ENCODE data around the gene S1PR3. TPM values are rescaled to one million over a fixed set of nuclear protein-coding genes. Genes with fewer than 3 reads are reported as not detected.

Gene S1PR3
- total and polyA plus RNA-seq, 12 donors: 10.0 to 108 (median 61.6) TPM

DNA sequence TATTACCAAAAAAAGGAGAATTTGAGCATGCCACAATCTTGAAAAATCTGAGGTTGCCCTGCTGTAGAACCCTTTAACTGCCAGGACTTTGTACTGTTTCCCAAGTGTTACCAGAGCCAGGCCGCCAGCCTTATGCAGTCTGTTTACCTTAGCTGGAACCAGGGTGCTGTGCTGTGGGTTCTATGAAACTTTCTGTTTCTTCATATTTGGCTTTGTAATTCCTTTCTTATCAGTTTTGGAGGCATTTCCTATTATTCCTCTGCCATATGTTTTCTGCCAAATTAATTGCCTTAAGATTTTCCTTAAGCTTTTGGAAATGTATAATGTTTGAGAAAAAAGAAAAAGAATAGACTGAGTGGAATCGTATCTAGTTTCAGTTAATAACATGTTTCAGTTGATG is 2.1 kb downstream of the S1PR3 start:
- Histone ChIP-seq H3K9me3 (replicated peaks in 1 of 3) (no peaks in the 10 kb centered on the region), H3K4me3 (peak overlapping the region in 2 of 4 donors; percentile 88 to 90), H3K27me3 (peaks cover 6% of the 10 kb centered on the region), H3K27ac (peak overlapping the region in 2 of 5 donors; percentile 64 to 71), H3K36me3 (replicated peaks in 1 of 2) (peaks cover 0 to 4% of the 10 kb centered on the region in 2 donors), H3K4me1 (replicated peaks in 1 of 2) (peaks cover 13 to 52% of the 10 kb centered on the region in 2 donors)
- peak in 2 of 7 donors; percentile 16 to 40 for DNase-seq
- intact Hi-C loops (cut with DNase I): no loop called here
- WGBS, 4 donors: 68 to 84% (median 75%) methylated on average over 2 of the region's 2 CpGs
- TF ChIP-seq, protein P1, sequence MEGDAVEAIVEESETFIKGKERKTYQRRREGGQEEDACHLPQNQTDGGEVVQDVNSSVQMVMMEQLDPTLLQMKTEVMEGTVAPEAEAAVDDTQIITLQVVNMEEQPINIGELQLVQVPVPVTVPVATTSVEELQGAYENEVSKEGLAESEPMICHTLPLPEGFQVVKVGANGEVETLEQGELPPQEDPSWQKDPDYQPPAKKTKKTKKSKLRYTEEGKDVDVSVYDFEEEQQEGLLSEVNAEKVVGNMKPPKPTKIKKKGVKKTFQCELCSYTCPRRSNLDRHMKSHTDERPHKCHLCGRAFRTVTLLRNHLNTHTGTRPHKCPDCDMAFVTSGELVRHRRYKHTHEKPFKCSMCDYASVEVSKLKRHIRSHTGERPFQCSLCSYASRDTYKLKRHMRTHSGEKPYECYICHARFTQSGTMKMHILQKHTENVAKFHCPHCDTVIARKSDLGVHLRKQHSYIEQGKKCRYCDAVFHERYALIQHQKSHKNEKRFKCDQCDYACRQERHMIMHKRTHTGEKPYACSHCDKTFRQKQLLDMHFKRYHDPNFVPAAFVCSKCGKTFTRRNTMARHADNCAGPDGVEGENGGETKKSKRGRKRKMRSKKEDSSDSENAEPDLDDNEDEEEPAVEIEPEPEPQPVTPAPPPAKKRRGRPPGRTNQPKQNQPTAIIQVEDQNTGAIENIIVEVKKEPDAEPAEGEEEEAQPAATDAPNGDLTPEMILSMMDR (IDR thresholded peaks at IDR 0.05): no peak
- TF ChIP-seq POLR2A (IDR thresholded peaks at IDR 0.05): no peak

DNA sequence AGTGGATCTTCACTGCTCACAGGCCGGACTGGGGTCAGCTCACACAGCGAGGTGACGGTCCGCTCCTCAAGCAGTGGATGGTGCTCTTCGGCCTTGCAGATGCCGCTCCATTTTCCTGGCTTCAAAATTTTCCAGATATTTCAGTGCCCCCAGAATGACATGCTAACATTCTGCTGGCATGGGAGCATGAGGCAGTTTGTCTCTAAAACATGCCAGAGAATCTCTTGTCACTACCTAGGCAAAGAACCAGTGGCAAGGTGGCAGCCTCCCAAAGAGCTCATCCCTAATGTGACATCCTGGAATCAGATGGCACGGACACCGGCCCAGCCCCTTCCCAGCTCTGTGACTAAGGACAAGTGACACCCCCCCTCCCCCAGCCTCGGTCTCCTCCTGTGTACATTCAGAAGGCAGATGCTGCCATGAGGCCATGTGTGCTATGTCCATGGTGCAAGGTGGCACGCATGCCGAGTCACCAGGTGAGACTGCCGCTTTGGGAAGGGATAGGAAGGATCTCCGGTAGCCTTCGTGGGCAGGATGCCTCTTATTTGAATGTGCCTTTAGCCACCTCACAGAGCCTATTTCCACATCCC is 2.7 kb downstream of the S1PR3 start:
- TF ChIP-seq POLR2A (IDR thresholded peaks at IDR 0.05): no peak
- TF ChIP-seq, protein P1 (IDR thresholded peaks at IDR 0.05): no peak
- intact Hi-C loops (cut with DNase I): no loop called here
- Histone ChIP-seq H3K36me3 (replicated peaks in 1 of 2) (peaks cover 0 to 4% of the 10 kb centered on the region in 2 donors), H3K27ac (peak overlapping the region in 4 of 5 donors; percentile 28 to 71 (median 47)), H3K4me3 (peak overlapping the region in 1 of 4 donors; percentile 88), H3K27me3 (peaks cover 6% of the 10 kb centered on the region), H3K9me3 (replicated peaks in 1 of 3) (no peaks in the 10 kb centered on the region), H3K4me1 (replicated peaks in 1 of 2) (peaks cover 13 to 58% of the 10 kb centered on the region in 2 donors)
- peak in 5 of 7 donors; percentile 50 to 64 (median 57) for DNase-seq
- 63 to 76% (median 69%) methylated on average over 6 to 14 of the region's 14 CpGs for WGBS, 4 donors

DNA sequence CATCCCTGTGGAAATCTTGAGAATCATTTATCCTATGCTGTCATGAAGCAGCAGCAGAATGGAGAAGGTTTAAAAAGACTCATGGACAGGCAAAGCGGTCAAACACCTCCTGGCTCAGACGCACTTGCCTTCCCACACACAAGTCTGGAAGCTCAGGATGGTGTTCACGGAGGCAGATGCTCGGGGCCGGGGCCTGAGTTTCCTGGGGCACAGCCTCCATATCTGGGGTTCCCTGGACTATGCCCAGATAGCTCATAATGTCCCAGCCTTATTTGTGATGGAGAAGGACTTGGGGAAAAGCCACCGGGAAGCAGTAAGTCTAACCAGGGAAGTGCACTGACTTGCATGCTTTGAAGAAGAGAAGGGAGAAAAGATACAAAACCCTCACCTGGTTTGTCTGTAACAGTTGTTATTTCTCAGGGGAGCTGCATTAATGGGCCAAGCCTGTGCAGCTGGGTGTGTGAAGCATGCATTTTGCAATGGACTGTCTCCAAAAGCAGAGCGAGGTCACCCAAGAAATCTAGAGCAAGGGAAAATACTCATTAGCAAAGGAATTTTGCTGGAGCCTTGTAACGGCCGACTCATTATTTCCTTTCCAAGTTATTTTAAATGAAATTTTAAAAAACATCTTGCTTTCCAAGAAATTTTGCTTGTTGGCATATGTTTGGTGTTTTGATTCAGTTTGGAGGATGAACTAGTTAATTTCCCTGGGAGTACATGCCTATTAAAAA is 3.4 kb downstream of the S1PR3 start:
- H3K27me3 ChIP-seq: peaks cover 6% of the 10 kb centered on the region
- peak in 3 of 7 donors; percentile 60 to 67 (median 67) for DNase-seq
- intact Hi-C loops (cut with DNase I): no loop called here
- TF ChIP-seq, protein P1 (IDR thresholded peaks at IDR 0.05): no peak
- no peak for TF ChIP-seq POLR2A (IDR thresholded peaks at IDR 0.05)
- peaks cover 0 to 4% of the 10 kb centered on the region in 2 donors for H3K36me3 ChIP-seq (replicated peaks in 1 of 2)
- H3K4me1 ChIP-seq (replicated peaks in 1 of 2): peaks cover 19 to 65% of the 10 kb centered on the region in 2 donors
- peak overlapping the region in 4 of 5 donors; percentile 28 to 71 (median 47) for H3K27ac ChIP-seq
- 49 to 54% (median 51%) methylated on average over 9 of the region's 9 CpGs for WGBS, 4 donors
- peak overlapping the region in 1 of 4 donors; percentile 88 for H3K4me3 ChIP-seq
- H3K9me3 ChIP-seq (replicated peaks in 1 of 3): no peaks in the 10 kb centered on the region

DNA sequence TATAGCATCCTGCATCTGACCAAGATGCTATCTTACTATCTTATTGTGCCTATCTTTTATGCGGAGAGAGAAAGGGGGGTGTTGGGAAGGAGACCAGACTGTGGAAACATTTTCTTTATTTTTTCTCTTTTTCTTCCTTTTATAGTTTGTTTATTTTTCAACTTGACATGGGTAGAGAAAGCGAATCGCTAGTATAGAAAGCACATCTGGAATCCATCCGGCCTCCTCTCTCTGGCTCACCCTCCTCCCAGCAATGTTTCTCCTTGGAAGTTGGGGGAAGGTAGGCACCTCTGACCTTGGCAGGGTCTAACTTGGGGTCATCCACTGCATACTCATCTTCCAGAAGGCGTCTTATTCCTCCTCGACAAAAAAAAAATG is 3.9 kb downstream of the S1PR3 start:
- Histone ChIP-seq H3K27me3 (peaks cover 6% of the 10 kb centered on the region), H3K9me3 (replicated peaks in 1 of 3) (no peaks in the 10 kb centered on the region), H3K4me1 (replicated peaks in 1 of 2) (peaks cover 19 to 65% of the 10 kb centered on the region in 2 donors), H3K27ac (peak overlapping the region in 3 of 5 donors; percentile 28 to 71 (median 64)), H3K36me3 (replicated peaks in 1 of 2) (peaks cover 0 to 4% of the 10 kb centered on the region in 2 donors), H3K4me3 (peak overlapping the region in 1 of 4 donors; percentile 88)
- intact Hi-C loops (cut with DNase I): no loop called here
- no peak for DNase-seq
- no peak for TF ChIP-seq POLR2A (IDR thresholded peaks at IDR 0.05)
- TF ChIP-seq, protein P1 (IDR thresholded peaks at IDR 0.05): no peak
- 54 to 62% (median 56%) methylated on average over 6 of the region's 6 CpGs for WGBS, 4 donors
